Stimulated activated CD8-positive, alpha-beta memory T cell treated with anti-CD3 and anti-CD28 coated beads, Interleukin-12 subunit alpha, Interleukin-12 subunit beta, amount 100 ng/mL, for 1 hour (primary cell): ENCODE data around the gene VWDE.

Experiments
- DNase-seq: peaks from one replicate; pipeline ENCODE4 v3.0.0-alpha.2; 2020; ENCODE audit warnings: low read depth

VWDE gene

DNA sequence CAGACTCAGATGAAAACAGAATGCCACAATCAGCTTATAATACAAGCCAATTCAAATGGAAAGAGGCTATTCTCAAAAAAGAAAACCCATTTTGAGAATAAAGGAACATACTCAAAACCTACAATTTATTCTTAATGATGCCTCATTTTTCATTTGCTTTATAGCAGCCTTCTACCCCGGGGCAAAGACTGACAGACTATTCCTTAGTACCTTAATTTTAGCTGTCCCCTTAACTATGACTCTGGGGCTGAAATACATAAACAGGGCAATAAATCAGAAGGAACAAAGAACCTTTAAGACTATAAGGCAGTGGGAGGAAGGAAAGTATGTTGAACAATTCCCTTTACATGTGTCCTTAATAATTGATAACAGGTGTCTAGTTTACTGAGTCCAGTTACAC, 115.8 kb downstream of the VWDE start:
- no peak for DNase-seq

DNA sequence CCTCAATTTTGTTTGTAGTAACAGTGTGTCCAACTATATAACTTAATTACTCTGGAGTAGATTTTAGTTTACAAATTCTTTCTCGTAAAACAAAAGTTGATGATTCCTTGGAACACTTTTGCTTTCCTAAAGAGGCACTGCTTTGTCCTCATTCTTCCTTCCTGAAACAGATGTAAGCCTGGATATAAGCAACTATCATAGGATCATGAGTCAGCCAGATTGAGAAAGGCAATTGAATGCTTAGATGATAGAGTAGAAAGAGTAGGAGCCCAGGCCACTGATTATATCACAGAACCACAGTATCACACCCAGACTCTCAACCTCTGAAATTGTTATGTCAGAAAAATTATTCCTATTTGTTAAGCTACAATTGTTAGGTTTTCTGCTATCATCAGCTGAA, 122.6 kb downstream of the VWDE start:
- no peak for DNase-seq
